ENCODE results near the gene ERC2.

Gene ERC2

DNA sequence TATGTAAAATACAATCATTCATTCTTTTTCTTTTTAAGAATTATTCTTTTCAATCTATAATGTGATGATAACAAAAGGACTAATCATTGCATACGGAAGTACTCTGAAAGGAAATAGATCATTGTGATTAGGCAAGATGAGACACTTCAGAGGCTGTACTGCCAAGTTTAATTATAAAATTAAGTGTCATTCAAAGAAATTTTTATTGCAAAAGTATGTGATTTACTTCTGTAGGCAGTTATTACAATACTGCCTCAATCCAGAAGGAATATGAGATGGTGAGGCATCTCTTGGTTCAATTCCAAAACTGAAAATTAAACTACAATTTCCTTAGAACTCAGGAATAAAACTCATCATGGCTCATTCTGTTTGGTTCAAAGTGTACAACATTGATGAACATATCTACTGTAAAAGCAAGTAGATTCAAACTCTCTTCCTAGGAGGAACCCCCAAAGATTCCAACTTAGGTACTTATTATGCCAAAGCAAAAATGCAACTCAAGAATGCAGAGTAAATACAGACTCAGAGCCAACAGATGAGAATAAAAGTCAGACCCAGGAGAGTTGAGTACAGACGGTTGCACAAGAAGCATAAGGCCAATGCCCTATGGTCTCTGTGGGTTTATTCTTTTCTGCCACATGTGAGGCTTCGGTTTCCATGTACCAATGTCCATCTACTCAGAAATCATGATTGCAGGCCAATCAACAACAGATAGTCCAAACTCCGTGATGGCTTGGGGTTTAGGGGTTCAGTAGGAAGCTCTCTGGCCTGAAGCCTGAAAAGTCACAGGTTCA, 862.6 kb downstream of the ERC2 start:
- DNase-seq, result no peak

DNA sequence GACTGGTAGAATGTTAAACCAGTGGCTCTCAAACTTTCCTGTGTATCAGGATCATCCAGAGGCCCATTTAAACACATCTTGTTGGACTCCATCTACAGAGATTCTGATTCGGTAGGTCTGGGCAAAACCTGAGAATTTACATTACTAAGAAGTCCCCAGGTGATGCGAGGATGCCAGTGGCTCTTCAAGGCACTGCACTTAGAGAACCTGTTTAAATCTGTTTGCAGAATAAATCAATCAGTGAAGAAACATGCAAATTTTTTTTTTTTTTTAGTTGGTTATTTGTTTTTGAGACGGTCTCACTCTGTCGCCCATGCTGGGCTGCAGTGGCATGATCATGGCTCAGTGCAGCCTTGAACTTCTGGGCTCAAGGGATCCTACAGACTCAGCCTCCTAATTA, 863.4 kb downstream of the ERC2 start:
- no peak for DNase-seq

DNA sequence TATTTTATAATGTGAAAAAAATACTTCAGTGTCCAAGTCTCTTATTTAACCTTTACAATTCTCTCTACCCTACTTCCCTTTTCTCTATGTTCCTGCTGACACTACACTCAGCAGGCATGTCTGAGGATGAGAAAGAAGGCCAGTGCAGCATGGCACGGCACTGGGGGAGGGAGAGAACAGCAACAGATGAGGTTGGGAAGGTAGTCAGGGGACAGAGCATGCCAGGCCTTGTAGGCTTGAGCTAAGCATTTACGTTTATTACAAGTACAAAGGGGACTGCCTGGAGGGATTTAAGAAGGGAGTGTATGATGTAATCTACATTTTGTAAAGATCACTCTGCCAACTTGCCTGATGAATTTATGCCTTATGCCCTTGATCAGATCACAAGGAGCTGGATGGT, 863.9 kb downstream of the ERC2 start:
- DNase-seq, result no peak

DNA sequence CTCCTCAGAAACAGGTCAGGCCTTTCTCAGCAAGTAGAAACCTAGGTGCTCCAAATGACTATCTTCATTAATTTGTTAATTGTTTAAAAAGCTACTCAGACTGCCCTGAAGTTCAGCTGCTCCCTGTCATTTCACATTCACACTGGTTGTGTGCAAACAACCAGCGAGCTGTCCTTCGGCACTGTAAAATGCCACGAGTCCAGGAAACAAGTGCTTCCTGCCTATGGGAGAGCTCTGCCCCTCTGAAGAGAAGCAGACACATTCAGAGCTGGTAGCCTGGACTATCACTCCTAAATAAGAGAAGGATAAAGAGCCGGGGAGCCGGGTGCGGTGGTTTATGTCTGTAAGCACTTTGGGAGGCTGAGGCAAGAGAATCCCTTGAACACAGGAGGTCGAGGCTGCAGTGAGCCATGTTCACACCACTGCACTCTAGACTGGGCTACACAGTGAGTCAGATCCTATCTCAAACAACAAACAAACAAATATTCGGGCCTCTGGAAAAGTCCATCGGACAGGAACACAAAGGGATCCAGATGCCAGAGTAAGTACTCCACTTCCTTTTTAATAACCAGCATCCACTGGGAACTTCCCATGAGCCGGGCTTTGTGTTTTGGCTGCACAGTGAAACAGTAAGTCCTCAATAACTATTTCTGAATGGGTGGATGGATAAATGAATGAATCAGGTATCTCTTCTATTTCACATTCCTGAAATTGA, 866.7 kb downstream of the ERC2 start:
- no peak for DNase-seq

DNA sequence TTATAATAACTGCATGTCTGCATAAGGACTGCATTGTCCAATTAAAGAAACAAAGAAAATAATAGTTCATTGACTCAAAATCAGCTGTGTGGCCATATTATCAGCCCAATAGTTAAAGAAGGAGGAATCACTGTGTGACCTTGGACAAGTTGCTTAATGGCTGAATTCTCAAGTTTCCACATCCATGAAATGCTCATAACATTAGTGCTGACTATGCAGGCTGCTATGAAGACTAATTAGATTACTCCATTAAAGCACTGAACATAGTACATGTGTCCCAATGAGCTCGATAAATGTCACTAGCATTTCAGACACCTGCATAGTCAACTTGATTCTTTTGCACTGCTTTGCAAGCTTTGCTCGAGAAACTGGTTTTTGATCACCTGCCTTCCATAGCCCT, 870.0 kb downstream of the ERC2 start:
- DNase-seq, result no peak

DNA sequence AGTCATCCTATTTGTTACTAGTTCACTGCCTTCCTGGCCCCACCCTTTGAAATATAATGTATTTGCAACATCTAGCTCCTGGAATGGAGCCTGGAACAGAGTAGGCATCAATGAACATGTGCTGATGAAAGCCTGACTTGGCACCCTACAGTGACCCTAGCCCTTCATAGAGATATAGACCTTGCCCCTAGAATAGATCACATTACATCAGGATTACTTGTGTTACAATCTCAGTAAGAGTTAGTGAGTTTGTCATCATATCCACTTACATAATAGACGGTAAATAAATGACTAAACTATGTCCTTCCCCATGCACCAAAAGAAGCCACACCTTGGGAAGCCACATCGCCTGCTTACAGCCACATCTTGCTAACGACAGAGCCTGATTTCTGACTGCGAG, 870.6 kb downstream of the ERC2 start:
- DNase-seq, result no peak

DNA sequence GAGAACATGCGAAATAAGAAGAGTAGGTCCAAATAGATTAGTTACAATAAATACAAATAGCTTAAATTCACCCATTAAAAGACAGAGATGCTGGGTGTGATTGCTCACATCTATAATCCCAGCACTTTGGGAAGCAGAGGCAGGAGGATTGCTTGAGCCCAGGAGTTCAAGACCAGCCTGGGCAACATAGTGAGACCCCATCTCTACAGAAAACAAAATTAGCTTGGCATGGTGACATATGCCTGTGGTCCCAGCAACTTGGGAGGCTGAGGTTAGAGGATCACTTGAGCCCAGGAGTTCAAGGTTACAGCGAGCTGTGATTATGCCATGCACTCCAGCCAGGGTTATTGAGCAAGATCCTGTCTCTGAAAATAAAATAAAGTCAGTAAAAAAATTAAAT, 872.1 kb downstream of the ERC2 start:
- DNase-seq, result no peak

DNA sequence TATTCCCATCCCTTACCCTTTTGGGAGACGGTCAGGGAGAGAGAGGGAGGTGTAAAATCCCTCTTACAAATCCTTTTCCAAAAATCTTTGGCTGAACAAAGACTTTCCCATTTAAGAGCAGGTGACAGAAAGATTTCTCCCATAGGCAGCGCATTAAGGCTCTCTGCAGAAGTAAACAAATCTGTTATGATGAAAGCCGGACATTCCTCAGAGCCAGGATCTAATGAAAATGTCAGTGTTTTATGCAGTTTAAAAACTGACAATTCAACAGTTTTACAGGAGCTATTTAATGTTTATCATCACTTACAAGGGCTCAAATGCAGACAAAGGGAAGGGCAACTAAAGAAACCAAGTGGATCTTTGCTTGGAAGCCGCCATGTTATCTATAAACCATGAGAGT, 872.8 kb downstream of the ERC2 start:
- DNase-seq, result no peak

DNA sequence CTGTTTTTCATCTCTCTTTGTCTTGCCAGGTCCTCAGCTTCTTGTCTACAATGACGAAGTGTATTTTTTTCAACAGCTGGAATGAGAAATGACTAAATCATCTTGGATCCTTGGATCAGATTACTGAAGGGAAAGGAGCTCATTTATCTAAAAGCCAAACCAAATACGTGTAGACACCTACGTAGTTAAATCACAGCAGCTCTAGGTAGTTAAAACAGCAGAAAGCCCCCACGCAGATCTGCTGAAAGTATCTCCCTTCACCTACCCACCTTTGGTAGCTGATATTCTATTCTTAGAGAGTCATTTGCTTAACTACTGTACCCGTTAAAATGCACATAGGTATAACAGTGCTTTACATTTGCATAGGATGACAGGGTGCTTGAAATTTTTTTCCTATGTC, 875.7 kb downstream of the ERC2 start:
- DNase-seq, result no peak

DNA sequence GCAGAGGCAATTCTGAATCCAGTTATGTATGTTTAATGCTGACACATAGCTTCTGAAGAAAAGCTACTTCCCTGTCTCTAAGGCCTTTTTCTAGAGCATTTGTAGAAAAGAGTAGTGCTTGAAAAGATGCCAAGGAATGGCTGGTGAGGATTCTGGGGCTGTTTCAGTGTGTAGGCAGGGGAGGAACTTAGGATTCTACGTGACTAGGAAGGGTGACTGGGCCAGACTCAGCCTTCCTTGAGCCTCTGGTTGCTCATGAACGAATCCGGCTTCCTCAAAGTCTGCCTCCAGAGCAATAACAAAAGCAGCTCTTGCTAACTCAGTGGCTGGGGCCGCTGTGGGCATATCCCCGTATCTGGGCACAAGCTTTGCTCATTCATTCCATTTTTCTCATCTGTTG, 876.4 kb downstream of the ERC2 start:
- DNase-seq, result no peak

DNA sequence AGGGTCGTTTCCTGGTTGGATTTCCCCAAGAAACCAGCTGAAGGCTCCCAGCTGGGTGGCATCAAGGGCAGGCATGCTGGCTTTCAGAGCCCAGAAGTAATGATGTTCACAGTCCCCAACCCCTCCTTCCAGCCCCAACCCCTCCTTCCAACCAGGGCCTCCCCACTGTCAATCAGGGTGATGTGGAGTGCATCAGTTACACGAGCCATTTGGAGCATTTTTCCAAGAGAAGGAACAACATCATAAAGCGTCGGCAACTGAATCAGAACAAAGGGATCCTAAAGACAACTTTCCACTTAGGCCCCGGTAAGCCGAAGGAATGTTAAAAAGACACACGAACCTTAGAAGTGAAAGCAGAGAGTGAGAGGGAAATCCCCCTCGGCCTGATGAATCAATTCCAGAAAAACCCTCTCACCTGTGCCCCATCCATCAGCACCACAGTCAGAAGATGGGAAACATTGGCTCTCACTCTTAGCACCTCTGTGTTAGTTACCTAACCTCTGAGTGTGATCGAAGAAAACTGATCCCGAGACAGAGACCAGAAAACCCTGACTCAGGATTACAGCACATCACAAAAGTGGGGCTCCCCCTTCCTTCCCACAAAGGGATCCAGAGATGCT, 880.0 kb downstream of the ERC2 start:
- DNase-seq, result no peak

DNA sequence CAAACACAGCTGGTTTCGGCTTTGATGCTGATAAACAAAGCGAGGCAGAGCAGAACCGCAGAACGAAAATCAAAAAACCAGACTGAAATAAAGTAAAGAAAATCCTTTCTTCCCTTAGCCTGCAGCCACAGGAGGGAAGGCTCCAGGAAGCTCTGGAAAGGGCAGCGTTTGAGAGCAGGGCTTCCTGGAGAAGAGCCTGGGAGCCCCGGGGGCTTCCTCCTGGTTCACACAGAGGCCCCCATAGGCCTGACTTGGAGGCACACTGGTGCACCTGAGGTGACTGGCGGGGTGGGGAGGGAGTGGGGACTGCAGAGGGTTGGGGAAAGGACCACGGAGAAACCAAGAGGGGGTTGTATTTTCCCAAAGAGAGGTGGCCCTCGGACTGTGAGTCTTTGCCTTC, 882.4 kb downstream of the ERC2 start:
- DNase-seq, result no peak

DNA sequence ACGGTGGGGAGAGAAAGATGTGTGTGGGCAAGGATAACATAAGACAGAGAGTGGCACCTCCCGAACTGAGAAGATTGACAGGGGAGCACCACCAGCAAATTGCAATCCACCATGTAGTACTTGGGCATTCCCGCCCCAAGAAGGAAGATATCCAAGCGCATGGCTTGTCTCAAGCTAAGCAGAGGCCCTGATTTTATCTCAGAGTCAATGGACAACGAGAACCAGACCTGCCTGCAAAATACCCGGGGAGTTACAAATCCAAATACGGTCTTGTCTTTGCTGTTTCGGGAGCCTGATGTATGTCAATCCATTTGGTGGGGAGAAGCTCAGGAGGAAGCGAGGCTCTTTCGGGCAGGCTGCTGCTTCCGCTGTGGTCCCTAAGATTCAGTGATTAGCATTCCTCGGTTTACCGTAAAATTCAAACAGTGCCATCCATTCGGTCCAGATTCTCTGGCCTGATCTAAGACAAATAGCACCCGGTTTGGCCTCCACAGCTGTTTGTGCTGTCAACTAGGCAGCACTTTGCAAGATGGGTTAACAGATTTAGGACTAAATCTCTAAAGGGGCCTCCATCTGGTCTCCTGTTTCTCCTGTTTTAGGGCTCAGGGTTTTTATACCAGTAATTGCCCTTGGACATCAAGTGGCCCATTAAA, 883.4 kb downstream of the ERC2 start:
- DNase-seq, result no peak

DNA sequence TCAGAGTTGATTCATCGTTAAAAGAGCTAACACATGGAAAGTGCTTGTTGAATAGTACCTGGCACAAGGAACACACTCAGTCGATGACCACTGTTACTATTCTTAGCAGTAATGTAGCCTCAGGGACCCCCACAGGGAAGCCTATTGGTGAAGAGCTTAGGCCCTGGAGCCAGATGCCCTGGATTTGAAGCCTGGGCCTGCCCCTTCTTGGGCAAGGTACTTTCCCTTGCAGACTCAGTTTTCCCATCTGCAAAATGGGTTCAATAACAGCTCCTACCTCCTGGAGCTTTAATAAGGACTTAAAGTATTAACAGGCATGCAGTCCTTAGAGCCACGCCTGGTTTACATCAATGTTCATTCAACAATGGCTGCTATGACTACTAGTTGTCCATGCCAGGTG, 884.2 kb downstream of the ERC2 start:
- no peak for DNase-seq

DNA sequence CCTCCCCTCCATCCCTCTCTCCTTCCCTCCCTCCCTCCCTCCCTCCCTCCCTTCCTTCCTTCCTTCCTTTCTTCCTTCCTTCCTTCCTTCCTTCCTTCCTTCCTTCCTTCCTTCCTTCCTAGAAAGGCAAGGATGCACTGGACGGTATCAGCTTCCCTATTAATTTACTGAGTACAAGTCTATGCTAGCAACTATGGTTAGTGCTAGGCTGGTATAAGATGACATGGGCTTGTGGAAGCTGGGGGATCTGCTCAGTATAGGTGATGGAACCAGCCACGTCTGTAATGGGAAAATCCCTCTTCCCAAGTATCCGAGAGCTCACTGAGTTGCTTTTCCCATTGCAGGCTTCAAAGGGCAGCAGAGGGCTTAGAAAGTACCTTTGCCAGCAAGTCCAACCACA, 884.8 kb downstream of the ERC2 start:
- DNase-seq, result no peak

DNA sequence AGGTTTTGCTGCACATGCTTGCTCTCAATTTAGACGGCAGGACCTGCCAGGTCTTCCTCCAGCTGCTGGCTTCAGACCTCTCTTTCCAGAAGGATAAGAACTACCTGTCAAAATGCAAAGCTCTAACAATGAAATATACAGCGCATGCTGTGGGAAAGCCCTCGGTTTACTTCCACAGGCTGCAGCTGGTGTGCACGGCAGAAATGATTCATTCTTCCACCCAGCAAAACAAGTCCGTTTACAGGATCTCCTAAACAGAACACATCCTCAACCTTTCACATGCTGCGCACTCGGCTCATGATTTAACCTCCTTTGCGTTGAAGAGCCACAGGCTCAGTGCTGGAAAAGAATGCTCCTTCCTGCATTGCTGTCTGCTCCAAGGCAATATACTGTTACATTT, 888.8 kb downstream of the ERC2 start:
- DNase-seq, result no peak

DNA sequence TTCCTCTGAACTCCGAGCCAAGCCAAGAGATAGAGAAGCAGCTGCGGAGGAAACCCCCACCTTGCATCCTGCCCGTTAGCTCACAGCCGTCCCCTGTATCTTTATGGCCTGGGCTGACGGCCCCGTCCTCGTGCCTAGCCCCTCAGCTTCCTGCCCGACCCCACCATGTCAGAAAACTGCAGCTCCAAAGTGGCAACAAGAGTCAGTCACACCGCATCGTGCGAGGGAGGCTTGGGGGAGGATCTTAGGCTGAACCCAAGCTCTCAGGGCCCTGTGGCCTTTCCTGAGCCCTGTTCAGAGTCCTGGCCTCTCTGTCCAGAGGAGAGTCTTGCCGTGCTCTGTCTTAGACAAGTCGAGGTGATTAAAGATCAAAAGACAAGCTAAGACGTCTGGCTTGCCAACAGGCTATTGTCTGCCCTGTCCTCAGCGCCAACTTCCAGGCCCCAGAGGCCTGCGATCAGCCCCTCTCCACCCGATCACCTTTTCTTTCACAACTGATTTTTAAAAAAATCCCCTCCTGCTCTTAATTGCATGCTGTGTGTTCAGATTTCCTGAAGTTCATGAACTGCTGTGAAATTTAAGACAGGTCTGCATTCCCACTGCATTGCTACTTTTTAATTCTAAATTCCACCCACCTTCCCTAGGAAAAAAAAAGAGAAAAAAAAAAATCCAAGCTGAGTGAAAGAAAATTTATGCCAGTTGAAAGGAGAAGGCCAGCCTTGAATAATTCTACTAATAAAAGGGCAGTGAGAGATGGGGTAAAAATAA, 891.5 kb downstream of the ERC2 start:
- DNase-seq, result no peak

DNA sequence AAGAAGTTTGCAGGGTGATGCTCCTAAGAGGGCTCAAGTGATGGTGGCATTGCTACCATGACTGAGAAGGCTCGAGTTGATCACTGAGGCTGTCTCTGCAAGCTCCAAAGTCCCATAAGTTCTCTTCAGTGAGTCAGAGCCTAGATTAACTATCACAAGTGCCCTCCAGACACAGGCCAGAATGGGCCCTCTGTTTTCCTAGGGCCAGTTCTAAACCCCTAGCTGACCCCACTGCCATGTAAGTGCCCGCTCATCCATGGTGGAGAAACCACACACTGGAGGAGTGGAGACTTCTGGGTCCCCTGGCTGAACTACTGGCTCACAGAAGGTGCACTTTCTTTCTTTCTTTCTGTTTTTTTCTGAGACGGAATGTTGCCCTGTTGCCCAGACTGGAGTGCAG, 893.6 kb downstream of the ERC2 start:
- DNase-seq, result no peak

DNA sequence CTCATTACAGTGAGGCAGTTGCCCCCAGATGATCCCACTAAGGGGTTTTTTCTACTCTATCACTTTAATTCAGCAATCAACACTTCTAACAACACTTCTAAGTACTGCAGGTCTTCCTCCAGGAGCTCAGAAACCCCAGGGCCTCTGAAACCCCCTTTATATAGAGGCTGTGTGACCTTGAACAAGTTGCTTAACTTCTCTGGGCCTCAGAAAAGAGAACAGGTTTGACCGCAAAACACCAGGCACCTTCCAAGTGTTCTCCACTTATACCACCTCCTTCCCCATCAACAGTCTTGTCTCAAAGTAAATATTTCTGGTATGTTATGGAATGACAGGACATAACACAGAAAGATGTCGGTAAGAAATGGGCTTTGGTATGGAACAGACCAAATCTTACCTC, 895.5 kb downstream of the ERC2 start:
- no peak for DNase-seq

DNA sequence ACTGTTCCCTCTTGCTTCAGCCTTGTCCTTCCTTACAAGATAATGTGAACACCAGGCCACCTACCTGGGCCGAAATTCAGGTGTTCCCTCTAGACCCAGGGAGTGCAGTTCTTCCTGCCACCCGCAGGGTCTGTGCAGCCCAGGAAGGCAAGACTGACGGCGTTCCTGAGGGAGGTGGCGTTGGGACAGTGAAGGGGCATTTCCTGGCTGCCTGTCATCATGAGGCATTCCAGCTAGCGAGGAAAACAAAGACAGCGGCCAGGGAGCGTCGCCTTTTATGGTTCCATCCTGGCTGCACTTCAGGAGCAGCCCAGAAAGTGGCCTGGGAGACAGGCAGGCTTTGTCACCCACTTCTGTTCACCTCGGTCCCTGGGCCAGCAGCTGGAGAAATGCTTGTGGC, 896.4 kb downstream of the ERC2 start:
- DNase-seq, result peak; percentile 71

DNA sequence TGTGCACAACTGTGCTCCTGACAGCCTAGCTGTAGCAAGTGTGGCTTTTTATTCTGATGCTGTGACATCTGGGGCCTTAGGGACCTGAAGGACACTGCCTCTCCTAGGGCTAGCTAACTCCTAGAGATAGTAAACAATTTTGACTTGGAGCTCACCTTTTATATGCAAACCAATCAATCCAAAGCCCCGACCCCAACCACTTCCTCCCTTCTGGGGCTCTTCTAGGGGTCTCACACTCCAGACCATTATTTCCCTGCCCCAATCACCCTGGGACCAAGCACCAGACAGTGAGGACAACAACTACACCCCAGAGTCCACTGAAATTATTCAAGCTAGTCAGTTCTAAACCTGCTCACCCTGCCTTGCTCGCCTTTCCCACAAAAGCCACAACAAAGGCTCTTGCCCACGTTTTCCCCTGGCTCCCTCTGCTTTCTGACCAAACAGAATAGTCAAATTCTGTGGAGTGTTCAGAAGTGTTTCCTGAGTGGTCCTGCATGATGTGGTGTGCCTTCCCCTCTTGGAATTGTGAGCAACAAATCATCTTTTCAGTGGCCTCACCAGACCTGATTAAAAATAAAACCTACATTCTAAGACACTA, 897.0 kb downstream of the ERC2 start:
- DNase-seq, result no peak

DNA sequence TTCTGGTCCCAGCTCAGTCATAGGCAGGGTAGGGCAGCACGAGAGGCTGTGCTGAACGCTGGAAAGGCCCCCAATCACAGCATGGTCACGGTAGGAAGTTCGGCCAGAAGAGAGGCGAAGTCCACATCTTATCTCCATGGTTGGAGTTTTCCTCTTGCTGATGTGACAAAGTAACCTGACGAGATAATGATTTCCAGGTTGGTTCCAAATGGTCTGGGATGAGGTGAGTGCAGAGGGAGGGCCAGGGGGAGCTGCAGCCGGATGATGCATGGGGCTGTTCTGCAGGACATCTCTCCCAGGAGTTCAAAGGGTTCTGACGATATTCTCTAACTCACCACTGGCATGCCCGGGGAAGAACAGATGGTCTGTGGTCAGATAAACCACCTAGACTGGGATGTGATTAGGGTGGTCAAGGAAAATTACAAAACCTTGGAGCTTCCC, 898.0 kb downstream of the ERC2 start:
- DNase-seq, result no peak
